Activated T-helper 2 cell treated with anti-CD3 and anti-CD28 coated beads, Interferon-gamma antibody, Interleukin-2, Interleukin-4, amounts not matched to agents 10 μg/mL and 5 μg/mL and 100 μg/mL, durations not matched to agents 14 hours and 24 hours and 36 hours (primary cell): Measurements from ENCODE around the gene ANAPC15. TPM values are rescaled to one million over a fixed set of nuclear protein-coding genes. Genes with fewer than 3 reads are reported as not detected.

Experiments
- DNase-seq: peaks from one replicate; pipeline ENCODE4 v3.0.0; 2021; ENCODE audit warnings: low spot score
- H3K27ac Mint-ChIP-seq: one replicate; pipeline ENCODE4 v1.8.0; 2021; ENCODE audit warnings: mixed read lengths
- H3K27me3 Mint-ChIP-seq: one replicate; pipeline ENCODE4 v1.8.0; 2021; ENCODE audit warnings: low read depth, mixed read lengths
- H3K36me3 Mint-ChIP-seq: one replicate; pipeline ENCODE4 v1.8.0; 2021; ENCODE audit warnings: low read depth, mixed read lengths
- H3K4me1 Mint-ChIP-seq: one replicate; pipeline ENCODE4 v1.8.0; 2021; ENCODE audit warnings: low read depth, mixed read lengths
- H3K4me3 Mint-ChIP-seq: one replicate; pipeline ENCODE4 v1.8.0; 2021; ENCODE audit warnings: low read depth, mild to moderate bottlenecking, moderate library complexity, mixed read lengths
- H3K9me3 Mint-ChIP-seq: one replicate; pipeline ENCODE4 v1.8.0; 2021; ENCODE audit warnings: mixed read lengths
- intact Hi-C: fragments of 100-400 bp; cut with micrococcal nuclease; formaldehyde crosslinking; loops from one replicate; pipeline ENCODE4 v1.15.1; 2023
- total RNA-seq: library from RNA; stranded (reverse); gene quantifications from 2 replicates; pipeline ENCODE4 v1.2.3, GENCODE V29; 2022

The ANAPC15 gene
- total RNA-seq, 1 donor from 2014 or later = 67.9 TPM

- Mint-ChIP-seq H3K27ac (peak within 1 kb of the TSS; percentile 92), H3K27me3 (no peaks in the 10 kb centered on the region), H3K4me1 (peaks cover 39% of the 10 kb centered on the region), H3K9me3 (no peaks in the 10 kb centered on the region), H3K36me3 (peaks cover 17% of the 10 kb centered on the region), H3K4me3 (peak within 1 kb of the TSS; percentile 90)
- DNase-seq = peak; percentile 99
- intact Hi-C loops = loop anchor here (1.0 to 2.0 kb wide), 7 partner anchors 23 to 354 kb away; partner anchors contain the start of genes ANAPC15, CLPB, LAMTOR1 and RNF121
Measured at GRCh38 chr11:72080326-72081183, 31.9 kb downstream of the ANAPC15 start, which contains the start of the genes LRRC51 and NUMA1. Gene LRRC51, plus strand, starts transcription at chr11:72080850. Its CDS starts 8,234 bp downstream, at chr11:72089084. Gene NUMA1, minus strand, starts transcription at chr11:72080542. Its CDS starts 44,599 bp downstream, at chr11:72035943.

- intact Hi-C loops = loop anchor here (1.0 to 2.0 kb wide), 7 partner anchors 23 to 354 kb away; partner anchors contain the start of genes ANAPC15, CLPB, LAMTOR1 and RNF121
- DNase-seq = no peak
- Mint-ChIP-seq H3K27me3 (no peaks in the 10 kb centered on the region), H3K4me1 (peaks cover 44% of the 10 kb centered on the region), H3K4me3 (peak overlapping the region; percentile 90), H3K36me3 (peaks cover 21% of the 10 kb centered on the region), H3K27ac (peak overlapping the region; percentile 92), H3K9me3 (no peaks in the 10 kb centered on the region)
Measured at GRCh38 chr11:72079819-72080325, 32.6 kb downstream of the ANAPC15 start.

GRCh38 chr11:72078477-72078876 lies 34.0 kb downstream of the ANAPC15 start:
- Mint-ChIP-seq H3K4me1 (peaks cover 44% of the 10 kb centered on the region), H3K27ac (peak overlapping the region; percentile 60), H3K36me3 (peaks cover 26% of the 10 kb centered on the region), H3K4me3 (peak overlapping the region; percentile 90), H3K9me3 (no peaks in the 10 kb centered on the region), H3K27me3 (no peaks in the 10 kb centered on the region)
- intact Hi-C loops = no loop called here
- no peak for DNase-seq

GRCh38 chr11:72075756-72076155 lies 36.7 kb downstream of the ANAPC15 start:
- DNase-seq = no peak
- Mint-ChIP-seq H3K9me3 (no peaks in the 10 kb centered on the region), H3K27me3 (no peaks in the 10 kb centered on the region), H3K4me1 (peaks cover 49% of the 10 kb centered on the region), H3K36me3 (peaks cover 33% of the 10 kb centered on the region), H3K4me3 (no peak overlapping the region), H3K27ac (no peak overlapping the region)
- intact Hi-C loops = no loop called here

GRCh38 chr11:72075109-72075508 lies 37.4 kb downstream of the ANAPC15 start:
- Mint-ChIP-seq H3K4me1 (peaks cover 52% of the 10 kb centered on the region), H3K36me3 (peaks cover 35% of the 10 kb centered on the region), H3K9me3 (no peaks in the 10 kb centered on the region), H3K27ac (peak overlapping the region; percentile 61), H3K4me3 (no peak overlapping the region), H3K27me3 (no peaks in the 10 kb centered on the region)
- DNase-seq = no peak
- intact Hi-C loops = no loop called here

- Mint-ChIP-seq H3K9me3 (no peaks in the 10 kb centered on the region), H3K27ac (peak overlapping the region; percentile 73), H3K27me3 (no peaks in the 10 kb centered on the region), H3K4me1 (peaks cover 63% of the 10 kb centered on the region), H3K36me3 (peaks cover 46% of the 10 kb centered on the region), H3K4me3 (no peak overlapping the region)
- DNase-seq = no peak
- intact Hi-C loops = no loop called here
Measured at GRCh38 chr11:72072348-72072747, 40.1 kb downstream of the ANAPC15 start.

- Mint-ChIP-seq H3K27ac (peak overlapping the region; percentile 76), H3K27me3 (no peaks in the 10 kb centered on the region), H3K4me3 (no peak overlapping the region), H3K9me3 (no peaks in the 10 kb centered on the region), H3K36me3 (peaks cover 52% of the 10 kb centered on the region), H3K4me1 (peaks cover 60% of the 10 kb centered on the region)
- intact Hi-C loops = no loop called here
- DNase-seq = no peak
Measured at GRCh38 chr11:72070491-72070890, 42.0 kb downstream of the ANAPC15 start.

- intact Hi-C loops = no loop called here
- Mint-ChIP-seq H3K27me3 (no peaks in the 10 kb centered on the region), H3K36me3 (peaks cover 49% of the 10 kb centered on the region), H3K4me1 (peaks cover 55% of the 10 kb centered on the region), H3K27ac (peak overlapping the region; percentile 76), H3K4me3 (no peak overlapping the region), H3K9me3 (no peaks in the 10 kb centered on the region)
- DNase-seq = no peak
Measured at GRCh38 chr11:72069787-72070251, 42.7 kb downstream of the ANAPC15 start.

GRCh38 chr11:72069200-72069599 lies 43.3 kb downstream of the ANAPC15 start:
- H3K27ac Mint-ChIP-seq = peak overlapping the region; percentile 74
- H3K27me3 Mint-ChIP-seq = no peaks in the 10 kb centered on the region
- no peak for DNase-seq
- no peaks in the 10 kb centered on the region for H3K9me3 Mint-ChIP-seq
- peaks cover 55% of the 10 kb centered on the region for H3K4me1 Mint-ChIP-seq
- intact Hi-C loops = no loop called here
- H3K4me3 Mint-ChIP-seq = no peak overlapping the region
- H3K36me3 Mint-ChIP-seq = peaks cover 49% of the 10 kb centered on the region

- intact Hi-C loops = no loop called here
- peaks cover 41% of the 10 kb centered on the region for H3K36me3 Mint-ChIP-seq
- H3K9me3 Mint-ChIP-seq = no peaks in the 10 kb centered on the region
- H3K4me3 Mint-ChIP-seq = no peak overlapping the region
- peak overlapping the region; percentile 52 for H3K27ac Mint-ChIP-seq
- peaks cover 52% of the 10 kb centered on the region for H3K4me1 Mint-ChIP-seq
- DNase-seq = no peak
- H3K27me3 Mint-ChIP-seq = no peaks in the 10 kb centered on the region
Measured at GRCh38 chr11:72067676-72068075, 44.8 kb downstream of the ANAPC15 start.

- peaks cover 40% of the 10 kb centered on the region for H3K36me3 Mint-ChIP-seq
Measured at GRCh38 chr11:72067266-72067665, 45.2 kb downstream of the ANAPC15 start.

GRCh38 chr11:72066855-72067254 lies 45.6 kb downstream of the ANAPC15 start:
- intact Hi-C loops = no loop called here
- DNase-seq = no peak
- Mint-ChIP-seq H3K27ac (no peak overlapping the region), H3K27me3 (no peaks in the 10 kb centered on the region), H3K9me3 (no peaks in the 10 kb centered on the region), H3K4me1 (peaks cover 44% of the 10 kb centered on the region), H3K4me3 (no peak overlapping the region), H3K36me3 (peaks cover 43% of the 10 kb centered on the region)

More at GRCh38 chr11:72067266-72067665, 45.2 kb downstream of the ANAPC15 start:
- no peak overlapping the region for H3K27ac Mint-ChIP-seq
- intact Hi-C loops = no loop called here
- H3K27me3 Mint-ChIP-seq = no peaks in the 10 kb centered on the region
- DNase-seq = no peak
- H3K9me3 Mint-ChIP-seq = no peaks in the 10 kb centered on the region
- H3K4me3 Mint-ChIP-seq = no peak overlapping the region
- peaks cover 48% of the 10 kb centered on the region for H3K4me1 Mint-ChIP-seq
